Type B pancreatic cell (in vitro differentiated cells): ENCODE data around the gene RANBP10. TPM values are rescaled to one million over a fixed set of nuclear protein-coding genes. Genes with fewer than 3 reads are reported as not detected.

Experiments used
- DNase-seq: peaks from one replicate; pipeline ENCODE4 v3.0.0; 2021; ENCODE audit warnings: mixed read lengths; ENCODE audit not compliant: unreplicated experiment; ENCODE audit errors: extremely low spot score
- H3K27ac Mint-ChIP-seq: 2 replicates; pipeline ENCODE4 v1.8.0; 2021; ENCODE audit warnings: mild to moderate bottlenecking, mixed read lengths
- H3K27me3 Mint-ChIP-seq: 2 replicates; pipeline ENCODE4 v1.8.0; 2021; ENCODE audit warnings: mixed read lengths
- H3K36me3 Mint-ChIP-seq: 2 replicates; pipeline ENCODE4 v1.8.0; 2021; ENCODE audit warnings: mixed read lengths
- H3K4me1 Mint-ChIP-seq: one replicate; pipeline ENCODE4 v1.8.0; 2021; ENCODE audit warnings: mixed read lengths; ENCODE audit not compliant: unreplicated experiment
- H3K4me3 Mint-ChIP-seq: 2 replicates; pipeline ENCODE4 v1.8.0; 2021; ENCODE audit warnings: mild to moderate bottlenecking, mixed read lengths
- H3K9me3 Mint-ChIP-seq: 2 replicates; pipeline ENCODE4 v1.8.0; 2021; ENCODE audit warnings: mixed read lengths
- total RNA-seq: library from RNA; stranded (reverse); gene quantifications from 2 replicates; pipeline ENCODE4 v1.2.1, GENCODE V29; 2021; ENCODE audit warnings: low replicate concordance
- TF ChIP-seq, protein P1 (sequence below): fragments of 200-600 bp; sonication (generic); conservative IDR thresholded peaks from 2 replicates; pipeline ENCODE4 v1.5.0; 2021; ENCODE audit warnings: antibody characterized with exemption, mild to moderate bottlenecking

RANBP10 gene
- total RNA-seq, 1 donor from 2014 or later = 27.3 TPM

DNA sequence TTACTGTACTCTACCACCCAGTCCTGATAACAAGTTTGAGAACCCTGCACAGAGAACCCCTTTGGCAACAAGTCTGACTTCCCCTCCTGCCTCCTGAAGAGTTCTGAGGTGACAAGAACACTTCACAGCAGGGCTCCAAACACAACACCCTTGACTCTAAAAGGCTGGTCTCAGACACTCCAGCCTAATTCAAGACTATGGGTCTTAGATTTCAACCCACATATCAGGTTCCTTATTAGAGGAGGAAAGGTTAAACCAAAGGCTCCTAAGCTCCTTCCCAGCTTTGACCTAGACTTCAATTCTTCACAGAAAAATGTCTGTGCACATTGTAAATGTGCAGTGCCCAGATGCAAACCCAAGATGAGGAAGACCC is 23.0 kb downstream of the RANBP10 start:
- H3K4me1 Mint-ChIP-seq = no peaks in the 10 kb centered on the region
- H3K36me3 Mint-ChIP-seq = peaks cover 8% of the 10 kb centered on the region
- DNase-seq = no peak
- H3K9me3 Mint-ChIP-seq = no peaks in the 10 kb centered on the region
- TF ChIP-seq, protein P1, sequence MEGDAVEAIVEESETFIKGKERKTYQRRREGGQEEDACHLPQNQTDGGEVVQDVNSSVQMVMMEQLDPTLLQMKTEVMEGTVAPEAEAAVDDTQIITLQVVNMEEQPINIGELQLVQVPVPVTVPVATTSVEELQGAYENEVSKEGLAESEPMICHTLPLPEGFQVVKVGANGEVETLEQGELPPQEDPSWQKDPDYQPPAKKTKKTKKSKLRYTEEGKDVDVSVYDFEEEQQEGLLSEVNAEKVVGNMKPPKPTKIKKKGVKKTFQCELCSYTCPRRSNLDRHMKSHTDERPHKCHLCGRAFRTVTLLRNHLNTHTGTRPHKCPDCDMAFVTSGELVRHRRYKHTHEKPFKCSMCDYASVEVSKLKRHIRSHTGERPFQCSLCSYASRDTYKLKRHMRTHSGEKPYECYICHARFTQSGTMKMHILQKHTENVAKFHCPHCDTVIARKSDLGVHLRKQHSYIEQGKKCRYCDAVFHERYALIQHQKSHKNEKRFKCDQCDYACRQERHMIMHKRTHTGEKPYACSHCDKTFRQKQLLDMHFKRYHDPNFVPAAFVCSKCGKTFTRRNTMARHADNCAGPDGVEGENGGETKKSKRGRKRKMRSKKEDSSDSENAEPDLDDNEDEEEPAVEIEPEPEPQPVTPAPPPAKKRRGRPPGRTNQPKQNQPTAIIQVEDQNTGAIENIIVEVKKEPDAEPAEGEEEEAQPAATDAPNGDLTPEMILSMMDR = no peak
- no peaks in the 10 kb centered on the region for H3K27me3 Mint-ChIP-seq
- H3K27ac Mint-ChIP-seq = no peak overlapping the region
- H3K4me3 Mint-ChIP-seq = no peak overlapping the region

DNA sequence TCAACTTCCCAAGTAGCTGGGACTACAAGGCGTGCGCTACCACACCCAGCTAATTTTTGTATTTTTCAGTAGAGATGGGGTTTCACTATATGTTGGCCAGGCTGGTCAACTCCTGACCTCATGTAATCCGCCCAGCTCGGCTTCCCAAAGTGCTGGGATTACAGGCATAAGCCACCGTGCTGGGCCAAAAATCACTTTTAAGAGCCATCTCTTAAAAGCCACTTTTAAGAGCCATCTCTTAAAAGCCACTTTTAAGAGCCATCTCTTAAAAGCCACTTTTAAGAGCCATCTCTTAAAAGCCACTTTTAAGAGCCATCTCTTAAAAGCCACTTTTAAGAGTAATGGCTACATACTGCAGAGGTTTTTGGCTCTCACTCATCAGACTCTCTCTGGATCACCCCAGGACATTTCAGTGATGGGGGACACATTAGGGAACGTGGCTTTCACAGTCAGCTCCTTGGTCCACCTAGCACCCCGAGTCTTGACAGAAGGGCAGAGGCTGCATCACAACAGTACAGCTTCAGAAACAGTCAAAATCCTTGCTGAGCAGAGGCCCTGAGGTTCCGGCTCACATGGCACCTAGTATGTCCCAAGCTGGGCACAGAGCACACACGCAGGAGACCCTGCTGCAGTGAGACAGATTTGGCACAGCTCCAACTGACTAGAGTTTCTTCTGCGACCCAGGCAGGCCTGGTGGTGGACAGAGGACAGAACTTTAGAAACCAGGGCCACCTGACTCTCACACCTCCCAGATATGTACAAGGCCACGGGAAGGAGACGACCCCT is 23.6 kb downstream of the RANBP10 start:
- no peak for DNase-seq
- Mint-ChIP-seq H3K4me1 (no peaks in the 10 kb centered on the region), H3K27ac (no peak overlapping the region), H3K9me3 (no peaks in the 10 kb centered on the region), H3K4me3 (no peak overlapping the region), H3K27me3 (no peaks in the 10 kb centered on the region), H3K36me3 (peaks cover 8% of the 10 kb centered on the region)
- TF ChIP-seq, protein P1 = no peak

DNA sequence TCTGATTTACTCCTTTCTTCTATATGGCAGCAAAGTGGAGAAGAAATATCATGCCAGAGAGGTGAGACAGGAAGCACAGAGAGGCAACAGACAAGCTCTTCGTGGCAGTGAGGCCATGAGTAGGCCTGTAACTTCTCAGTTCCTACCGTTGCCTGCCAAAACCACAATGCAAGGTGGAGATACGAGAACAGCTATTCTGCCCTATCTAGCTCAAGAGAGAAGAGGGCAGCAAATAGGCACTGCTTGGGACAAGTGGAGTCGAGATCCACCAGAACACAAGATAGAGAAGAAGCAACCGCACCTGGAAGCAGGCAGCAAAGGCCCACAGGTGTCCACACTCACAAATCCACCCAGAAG is 24.8 kb downstream of the RANBP10 start:
- H3K36me3 Mint-ChIP-seq = peaks cover 12% of the 10 kb centered on the region
- no peak for DNase-seq
- no peaks in the 10 kb centered on the region for H3K4me1 Mint-ChIP-seq
- H3K27me3 Mint-ChIP-seq = no peaks in the 10 kb centered on the region
- no peak overlapping the region for H3K27ac Mint-ChIP-seq
- TF ChIP-seq, protein P1 = no peak
- no peak overlapping the region for H3K4me3 Mint-ChIP-seq
- no peaks in the 10 kb centered on the region for H3K9me3 Mint-ChIP-seq

DNA sequence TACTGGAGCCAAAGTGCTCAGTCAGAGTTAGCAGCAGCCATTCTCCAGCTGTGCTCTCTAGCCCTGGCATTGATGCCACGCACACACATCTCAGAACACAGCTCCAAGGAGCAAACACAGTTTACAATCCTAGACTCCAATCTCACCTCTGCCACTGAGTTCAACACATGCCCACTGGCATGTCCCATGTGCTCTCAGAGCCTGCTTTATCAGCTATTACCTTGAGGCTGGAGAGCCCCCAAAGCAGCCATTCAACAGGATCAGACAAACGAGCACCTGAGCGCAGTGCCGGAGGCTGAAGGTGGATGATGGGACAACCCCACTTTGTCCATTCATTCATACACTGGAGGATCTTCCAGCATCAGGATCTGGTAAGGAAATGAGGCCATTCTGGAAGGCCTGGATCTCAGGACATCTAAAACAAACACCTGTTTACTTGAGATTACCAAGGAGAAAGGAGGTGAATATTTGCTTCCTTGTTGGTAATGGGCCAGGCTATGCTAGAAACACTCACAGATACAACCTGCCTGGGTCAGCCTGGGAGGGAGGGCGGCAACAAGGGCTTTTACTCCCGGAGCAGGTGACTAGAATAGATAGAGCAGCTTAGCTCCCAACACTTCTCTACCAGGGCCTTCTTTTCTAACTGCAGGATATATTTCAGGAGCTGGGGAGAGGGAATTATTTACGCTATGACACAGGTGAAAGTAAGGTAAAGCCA is 25.4 kb downstream of the RANBP10 start:
- H3K4me3 Mint-ChIP-seq = no peak overlapping the region
- H3K27me3 Mint-ChIP-seq = no peaks in the 10 kb centered on the region
- H3K36me3 Mint-ChIP-seq = peaks cover 12% of the 10 kb centered on the region
- DNase-seq = no peak
- H3K4me1 Mint-ChIP-seq = no peaks in the 10 kb centered on the region
- no peak overlapping the region for H3K27ac Mint-ChIP-seq
- TF ChIP-seq, protein P1 = no peak
- H3K9me3 Mint-ChIP-seq = no peaks in the 10 kb centered on the region

DNA sequence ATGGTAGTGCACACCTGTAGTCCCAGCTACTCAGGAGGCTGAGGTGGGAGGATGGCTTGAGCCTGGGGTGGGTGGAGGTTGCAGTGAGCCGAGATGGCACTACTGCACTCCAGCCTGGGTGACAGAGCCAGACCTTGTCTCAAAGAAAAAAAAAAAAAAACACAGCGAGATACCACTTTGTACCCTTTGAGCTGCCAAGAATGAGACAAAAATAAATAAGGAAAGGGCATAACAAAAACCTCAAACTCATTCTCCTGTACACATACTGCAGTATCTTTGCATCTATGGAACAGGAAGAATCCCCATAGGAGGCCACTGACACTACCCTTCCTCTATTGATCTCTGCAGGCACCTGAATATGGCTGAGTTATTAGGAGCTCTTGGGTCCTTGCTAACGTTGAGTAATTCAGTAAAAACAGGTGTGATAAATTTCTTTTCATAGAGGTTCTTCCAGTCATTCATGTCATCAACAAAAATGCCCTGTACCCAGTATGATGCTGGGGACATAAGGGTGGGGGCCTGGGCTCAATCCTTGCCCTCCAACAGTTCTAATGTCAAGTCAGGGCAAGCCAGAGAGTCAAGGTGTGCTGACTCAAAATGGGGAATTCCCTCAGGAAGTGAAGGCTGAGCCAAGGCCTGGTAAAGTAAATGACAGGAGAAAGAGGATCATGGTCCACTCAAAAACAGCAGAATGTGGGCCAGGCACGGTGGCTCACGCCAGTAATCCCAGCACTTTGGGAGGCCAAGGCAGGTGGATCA is 26.9 kb downstream of the RANBP10 start:
- no peaks in the 10 kb centered on the region for H3K27me3 Mint-ChIP-seq
- peaks cover 16% of the 10 kb centered on the region for H3K36me3 Mint-ChIP-seq
- DNase-seq = no peak
- no peak overlapping the region for H3K4me3 Mint-ChIP-seq
- TF ChIP-seq, protein P1 = no peak
- H3K4me1 Mint-ChIP-seq = no peaks in the 10 kb centered on the region
- no peak overlapping the region for H3K27ac Mint-ChIP-seq
- no peaks in the 10 kb centered on the region for H3K9me3 Mint-ChIP-seq
